IMR-90 (cell line): ENCODE results near the gene PIK3C2A. TPM values are rescaled to one million over a fixed set of nuclear protein-coding genes. Genes with fewer than 3 reads are reported as not detected.

ENCODE experiments used
- ATAC-seq: fragments of 200-7000 bp; cut with Tn5 transposase; 2 replicates; pipeline ENCODE4 v1.9.1; 2020; ENCODE audit warnings: low read depth, mild to moderate bottlenecking, moderate library complexity
- BruUV-seq: library from RNA; stranded (reverse); fragments of 400-500 nt; replicated peaks from 2 replicates; lab custom pipeline; 2021; lab: Mats Ljungman, UMichigan
- CTCF ChIA-PET: fragments of 300-600 bp; formaldehyde crosslinking; extraction: SDS; loops from one replicate; lab custom pipeline; 2021; ENCODE audit warnings: antibody characterized with exemption; lab: Yijun Ruan, JAX
- POLR2A ChIA-PET: fragments of 300-600 bp; sonication (Branson Sonifier 250); formaldehyde crosslinking; loops from one replicate; lab custom pipeline; 2022; ENCODE audit warnings: antibody characterized with exemption; ENCODE audit not compliant: unreplicated experiment; lab: Charles Lee
- DNase-seq: peaks from one replicate; pipeline ENCODE4 v3.0.0; 2013
- H2AFZ ChIP-seq: replicated peaks from 2 replicates; pipeline ENCODE3; 2013; ENCODE audit warnings: low read length, mild to moderate bottlenecking; ENCODE audit not compliant: poor library complexity
- H2AK5ac ChIP-seq: 2 replicates; pipeline ENCODE4 v1.6.1; 2013; ENCODE audit warnings: low read depth, low read length, inconsistent platforms
- H2AK9ac ChIP-seq: replicated peaks from 2 replicates; pipeline ENCODE3; 2013; ENCODE audit warnings: mild to moderate bottlenecking, low read depth, low read length, moderate library complexity; ENCODE audit not compliant: poor library complexity
- H2BK120ac ChIP-seq: 2 replicates; pipeline ENCODE4 v1.6.1; 2013; ENCODE audit warnings: low read depth, low read length, inconsistent platforms
- H2BK15ac ChIP-seq: 3 replicates; pipeline ENCODE4 v1.6.1; 2013; ENCODE audit warnings: low read depth, low read length, inconsistent platforms
- H2BK20ac ChIP-seq: 2 replicates; pipeline ENCODE4 v1.6.1; 2013; ENCODE audit warnings: low read depth, mild to moderate bottlenecking, inconsistent platforms, low read length, moderate library complexity
- H2BK5ac ChIP-seq: 2 replicates; pipeline ENCODE4 v1.6.1; 2013; ENCODE audit warnings: mild to moderate bottlenecking, low read depth, low read length, inconsistent platforms; ENCODE audit not compliant: poor library complexity, severe bottlenecking
- H3K14ac ChIP-seq: replicated peaks from 2 replicates; pipeline ENCODE4 v1.6.1; 2013; ENCODE audit warnings: low read depth, low read length, inconsistent platforms
- H3K18ac ChIP-seq: 2 replicates; pipeline ENCODE4 v1.6.1; 2013; ENCODE audit warnings: low read depth, low read length, control low read depth
- H3K23ac ChIP-seq: 2 replicates; pipeline ENCODE4 v1.6.1; 2013; ENCODE audit warnings: low read depth, low read length, inconsistent platforms
- H3K27ac ChIP-seq: 2 replicates; pipeline ENCODE4 v1.5.1; 2013; ENCODE audit warnings: mild to moderate bottlenecking, control low read depth, low read length; ENCODE audit not compliant: insufficient read depth
- H3K27me3 ChIP-seq: 2 replicates; pipeline ENCODE4 v1.6.1; 2013; ENCODE audit warnings: low read length; ENCODE audit not compliant: control insufficient read depth, insufficient read depth
- H3K36me3 ChIP-seq: 2 replicates; pipeline ENCODE4 v1.6.1; 2013; ENCODE audit warnings: low read length, mixed read lengths; ENCODE audit not compliant: control insufficient read depth, insufficient read depth
- H3K4ac ChIP-seq: 2 replicates; pipeline ENCODE4 v1.6.1; 2013; ENCODE audit warnings: low read depth, low read length, inconsistent platforms
- H3K4me1 ChIP-seq: 2 replicates; pipeline ENCODE4 v1.6.1; 2013; ENCODE audit warnings: low read length, mixed read lengths; ENCODE audit not compliant: control insufficient read depth, insufficient read depth
- H3K4me2 ChIP-seq: 2 replicates; pipeline ENCODE4 v1.6.1; 2013; ENCODE audit warnings: low read depth, mild to moderate bottlenecking, control low read depth, low read length, moderate library complexity
- H3K4me3 ChIP-seq: 2 replicates; pipeline ENCODE4 v1.5.1; 2013; ENCODE audit warnings: low read depth, mild to moderate bottlenecking, control low read depth, low read length, moderate library complexity; ENCODE audit not compliant: insufficient read depth
- H3K56ac ChIP-seq: 2 replicates; pipeline ENCODE4 v1.6.1; 2013; ENCODE audit warnings: low read length, inconsistent platforms; ENCODE audit not compliant: insufficient read depth; ENCODE audit errors: extremely low read depth
- H3K79me1 ChIP-seq, 2 experiments: 2 replicates each; pipeline ENCODE4 v1.6.1; 2013; ENCODE audit warnings: low read length in 2 of 2, inconsistent platforms in 1 of 2, low read depth in 1 of 2
- H3K9ac ChIP-seq: 2 replicates; pipeline ENCODE4 v1.6.1; 2013; ENCODE audit warnings: low read depth, low read length, control low read depth
- H3K9me1 ChIP-seq: 2 replicates; pipeline ENCODE4 v1.6.1; 2013; ENCODE audit warnings: low read length, inconsistent platforms; ENCODE audit not compliant: insufficient read depth
- H3K9me3 ChIP-seq: 2 replicates; pipeline ENCODE4 v1.6.1; 2013; ENCODE audit warnings: low read length; ENCODE audit not compliant: control insufficient read depth, insufficient read depth
- H4K20me1 ChIP-seq: 2 replicates; pipeline ENCODE4 v1.6.1; 2013; ENCODE audit warnings: low read length, inconsistent platforms; ENCODE audit not compliant: insufficient read depth
- H4K5ac ChIP-seq: 2 replicates; pipeline ENCODE4 v1.6.1; 2013; ENCODE audit warnings: mild to moderate bottlenecking, low read depth, low read length, control low read depth
- H4K8ac ChIP-seq, 2 experiments: 2 replicates each; pipeline ENCODE4 v1.6.1; 2013; ENCODE audit warnings: low read depth in 2 of 2, low read length in 2 of 2, control low read depth in 1 of 2, inconsistent platforms in 1 of 2
- H4K91ac ChIP-seq: 2 replicates; pipeline ENCODE4 v1.6.1; 2013; ENCODE audit warnings: low read depth, low read length, inconsistent platforms; ENCODE audit not compliant: insufficient read depth
- BHLHE40 ChIP-seq: fragments of 150-350 bp; IDR thresholded peaks from 2 replicates; pipeline ENCODE4 v1.6.1; 2016; ENCODE audit warnings: mild to moderate bottlenecking, low read depth, low read length
- CEBPB ChIP-seq: IDR thresholded peaks from 2 replicates; pipeline ENCODE4 v1.6.1; 2012; ENCODE audit warnings: low read depth, low read length, improper control_type of control experiment
- CHD1 ChIP-seq: IDR thresholded peaks from 2 replicates; pipeline ENCODE4 v1.6.1; 2012; ENCODE audit warnings: low read depth, low read length, improper control_type of control experiment
- CTCF ChIP-seq: conservative IDR thresholded peaks from 2 replicates; pipeline ENCODE4 v1.5.1; 2012; ENCODE audit warnings: mild to moderate bottlenecking, low read depth, low read length, improper control_type of control experiment
- ELK1 ChIP-seq: fragments of 150-350 bp; IDR thresholded peaks from 2 replicates; pipeline ENCODE4 v1.6.1; 2016; ENCODE audit warnings: low read depth, mild to moderate bottlenecking, low read length, moderate library complexity, borderline replicate concordance
- FOS ChIP-seq: fragments of 150-350 bp; IDR thresholded peaks from 2 replicates; pipeline ENCODE4 v1.6.1; 2016; ENCODE audit warnings: low read depth, low read length
- MAFK ChIP-seq: IDR thresholded peaks from 2 replicates; pipeline ENCODE4 v1.6.1; 2012; ENCODE audit warnings: low read depth, low read length, improper control_type of control experiment
- MAZ ChIP-seq: IDR thresholded peaks from 2 replicates; pipeline ENCODE4 v1.6.1; 2012; ENCODE audit warnings: low read depth, mild to moderate bottlenecking, low read length, improper control_type of control experiment, moderate library complexity, borderline replicate concordance
- MXI1 ChIP-seq: IDR thresholded peaks from 2 replicates; pipeline ENCODE4 v1.6.1; 2012; ENCODE audit warnings: low read depth, mild to moderate bottlenecking, low read length, moderate library complexity, borderline replicate concordance
- NFE2L2 ChIP-seq: fragments of 150-350 bp; IDR thresholded peaks from 2 replicates; pipeline ENCODE4 v1.6.1; 2016; ENCODE audit warnings: low read depth, mild to moderate bottlenecking, low read length
- POLR2A ChIP-seq: IDR thresholded peaks from 2 replicates; pipeline ENCODE4 v1.6.1; 2012; ENCODE audit warnings: mild to moderate bottlenecking, low read depth, low read length
- RAD21 ChIP-seq: IDR thresholded peaks from 2 replicates; pipeline ENCODE4 v1.6.1; 2012; ENCODE audit warnings: low read length, improper control_type of control experiment
- RCOR1 ChIP-seq: IDR thresholded peaks from 2 replicates; pipeline ENCODE4 v1.6.1; 2012; ENCODE audit warnings: mild to moderate bottlenecking, low read length, improper control_type of control experiment; ENCODE audit not compliant: insufficient replicate concordance
- RFX5 ChIP-seq: IDR thresholded peaks from 2 replicates; pipeline ENCODE4 v1.8.0; 2012; ENCODE audit warnings: low read depth, mild to moderate bottlenecking, low read length, moderate library complexity
- SMC3 ChIP-seq: fragments of 150-350 bp; IDR thresholded peaks from 2 replicates; pipeline ENCODE4 v1.6.1; 2016; ENCODE audit warnings: low read depth, mild to moderate bottlenecking, antibody characterized with exemption, low read length, moderate library complexity
- USF2 ChIP-seq: fragments of 150-350 bp; IDR thresholded peaks from 2 replicates; pipeline ENCODE4 v1.6.1; 2017; ENCODE audit warnings: mild to moderate bottlenecking, antibody characterized with exemption, low read length, low read depth
- dilution Hi-C: fragments of 300-500 bp; cut with HindIII; formaldehyde crosslinking; loops from one replicate; pipeline ENCODE4 v1.14.3; 2018; ENCODE audit warnings: low sequenced_read_pairs; ENCODE audit not compliant: unreplicated experiment
- in situ Hi-C: fragments of 300-500 bp; cut with MboI; formaldehyde crosslinking; loops from 3 replicates; pipeline ENCODE4 v1.14.3; 2019; ENCODE audit warnings: low sequenced_read_pairs, inconsistent platforms, mixed read lengths
- intact Hi-C: fragments of 100-400 bp; cut with micrococcal nuclease; formaldehyde crosslinking; loops from 2 replicates; pipeline ENCODE4 v1.10.0; 2022
- polyA plus RNA-seq, 3 experiments: library from polyadenylated mRNA; depleted of rRNA; stranded (reverse); fragments of >200 nt; gene quantifications; 2 replicates each; pipeline ENCODE4 v1.2.3, GENCODE V29; 2012; ENCODE audit warnings: low replicate concordance in 1 of 3
- total RNA-seq: library from RNA; depleted of rRNA; stranded (reverse); fragments of >200 nt; gene quantifications from 2 replicates; pipeline ENCODE4 v1.2.3, GENCODE V29; 2012

The PIK3C2A gene
- total and polyA plus RNA-seq, 2 of the 4 experiments (the other 2 are of a cell fraction): 14.6 to 36.6 TPM

DNA sequence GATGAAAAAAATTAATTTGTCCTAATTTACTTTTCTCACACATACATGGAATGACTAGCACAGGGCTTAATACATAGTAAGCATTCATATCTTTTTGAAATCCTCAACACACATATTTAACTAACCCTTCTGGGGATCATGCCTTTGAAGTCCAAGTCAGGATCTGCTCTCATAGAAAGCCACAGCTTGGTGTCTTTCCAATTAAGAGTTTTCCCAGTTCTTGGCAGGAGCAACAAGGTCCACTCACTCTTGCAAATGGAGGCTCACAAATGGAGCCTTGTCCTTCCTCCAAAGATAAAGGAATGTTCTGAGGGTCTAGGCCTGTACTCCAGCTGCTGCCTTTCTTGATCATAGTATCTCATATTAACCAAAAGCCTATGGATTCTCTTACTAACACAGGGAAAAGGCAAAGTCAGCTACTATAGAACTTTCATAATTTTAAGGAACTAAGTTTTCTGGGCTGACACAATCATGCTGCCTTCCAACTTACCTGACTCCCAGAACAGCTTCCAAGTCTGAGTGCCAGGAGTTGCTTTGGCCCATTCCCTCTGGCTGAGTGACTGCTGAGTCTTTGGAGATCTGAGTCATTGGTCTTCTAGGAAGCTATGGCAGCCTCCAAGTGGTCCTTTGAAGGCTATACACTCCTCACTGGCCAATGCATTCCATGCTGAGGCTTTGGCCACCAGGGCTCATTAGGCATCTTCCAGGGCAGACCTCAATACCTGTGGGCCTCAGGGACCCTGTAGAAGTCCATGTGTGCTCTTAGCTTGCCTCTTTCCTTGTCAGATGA lies 43.0 kb upstream of the PIK3C2A start:
- H3K23ac ChIP-seq: no peak overlapping the region
- peak; percentile 44; the same call in 1 of the 2 replicates for ATAC-seq
- no peak overlapping the region for H3K9ac ChIP-seq
- no peak overlapping the region for H2BK5ac ChIP-seq
- H3K56ac ChIP-seq: no peak overlapping the region
- peak; percentile 22 for DNase-seq
- H3K4me2 ChIP-seq: no peak overlapping the region
- H3K4me3 ChIP-seq: no peak overlapping the region
- H4K5ac ChIP-seq: no peak overlapping the region
- H3K36me3 ChIP-seq: no peaks in the 10 kb centered on the region
- H3K9me1 ChIP-seq: no peaks in the 10 kb centered on the region
- H4K8ac ChIP-seq: no peak overlapping the region
- H2AFZ ChIP-seq: no peak overlapping the region
- TF ChIP-seq ELK1 (no peak), MAZ (no peak), RCOR1 (no peak), RAD21 (no peak), SMC3 (no peak), CEBPB (no peak), FOS (no peak), MAFK (no peak), MXI1 (no peak), USF2 (no peak), RFX5 (no peak), CTCF (no peak), POLR2A (no peak), BHLHE40 (no peak), CHD1 (no peak), NFE2L2 (no peak)
- no peak overlapping the region for H3K27ac ChIP-seq
- POLR2A ChIA-PET: no interaction called here
- H3K4me1 ChIP-seq: no peaks in the 10 kb centered on the region
- H3K27me3 ChIP-seq: no peaks in the 10 kb centered on the region
- H3K4ac ChIP-seq: no peak overlapping the region
- no peak overlapping the region for H2BK120ac ChIP-seq
- intact Hi-C loops (no loop called here), in situ Hi-C loops (no loop called here), dilution Hi-C loops (no loop called here)
- H4K91ac ChIP-seq: no peak overlapping the region
- no peak overlapping the region for H2AK5ac ChIP-seq
- H3K9me3 ChIP-seq: no peaks in the 10 kb centered on the region
- no peak overlapping the region for H3K14ac ChIP-seq
- H3K79me1 ChIP-seq: no peaks in the 10 kb centered on the region
- H2BK15ac ChIP-seq: no peak overlapping the region
- BruUV-seq: no TSS peak
- no peak overlapping the region for H2BK20ac ChIP-seq
- H2AK9ac ChIP-seq: no peak overlapping the region
- no peak overlapping the region for H3K18ac ChIP-seq
- CTCF ChIA-PET: interaction anchor here (0.5 to 0.6 kb wide), 2 partner anchors 9 to 139 kb away, joined by 3 to 5 read pairs; no protein-coding TSS in a partner anchor
- H4K20me1 ChIP-seq: no peaks in the 10 kb centered on the region
